GM18505 (cell line): ENCODE data around the gene MFN1.
A peak's percentile ranks its signal among the peaks of the same experiment; 100 is the strongest.

Experiments
- ATAC-seq: cut with Tn5 transposase; IDR thresholded peaks from one replicate; pipeline ENCODE4 v1.9.1; 2021; ENCODE audit not compliant: unreplicated experiment
- POLR2A ChIP-seq: IDR thresholded peaks from 4 replicates; pipeline ENCODE4 v1.6.1; 2011; ENCODE audit warnings: borderline replicate concordance; ENCODE audit not compliant: insufficient read depth, insufficient read length; ENCODE audit errors: extremely low read depth

MFN1 gene

DNA sequence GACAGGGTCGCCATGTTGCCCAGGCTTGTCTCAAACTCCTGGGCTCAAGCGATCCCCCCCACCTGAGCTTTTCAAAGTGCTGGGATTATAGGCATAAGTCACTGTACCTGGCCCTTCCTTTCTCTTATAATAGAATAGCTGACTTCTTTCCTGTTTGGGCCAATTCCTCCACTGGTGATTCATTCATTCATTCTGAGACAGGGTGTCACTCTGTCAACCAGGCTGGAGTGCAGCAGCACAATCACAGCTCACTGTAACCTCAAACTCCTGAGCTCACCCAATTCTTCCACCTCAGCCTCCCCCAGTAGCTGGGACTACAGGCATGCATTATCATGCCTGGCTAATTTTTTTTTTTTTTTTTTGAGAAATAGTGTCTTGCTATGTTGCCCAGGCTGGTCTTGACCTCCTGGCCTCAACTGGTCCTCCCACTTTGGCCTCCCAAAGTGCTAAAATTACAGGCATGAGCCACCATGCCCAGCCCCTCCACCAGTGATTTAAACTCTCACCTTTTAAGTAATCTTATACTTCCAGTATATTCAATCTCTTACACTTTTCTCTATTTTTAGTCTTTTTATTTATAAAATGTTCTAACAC, 82.9 kb downstream of the MFN1 start:
- no peak for TF ChIP-seq POLR2A
- no peak for ATAC-seq

DNA sequence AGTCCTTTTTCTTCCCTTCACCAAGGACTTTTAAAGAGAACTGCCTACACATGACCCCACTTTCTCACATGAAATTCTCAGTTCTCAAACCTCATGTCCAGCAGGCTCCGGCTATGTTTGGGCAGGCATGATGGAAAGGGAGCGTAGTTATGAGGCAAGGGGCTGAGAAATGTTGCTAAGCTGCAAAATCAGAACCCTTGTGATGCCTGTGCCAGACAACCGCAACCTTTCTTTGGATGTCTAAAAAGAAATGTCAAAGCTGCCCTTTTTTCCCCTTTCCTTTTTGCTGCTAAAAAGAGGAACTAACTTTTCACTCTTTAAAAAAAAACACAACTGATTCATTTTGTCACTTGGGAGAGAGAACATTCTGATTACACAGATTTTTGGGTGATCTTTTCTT, 84.5 kb downstream of the MFN1 start:
- ATAC-seq = peak; percentile 68
- TF ChIP-seq POLR2A = no peak

DNA sequence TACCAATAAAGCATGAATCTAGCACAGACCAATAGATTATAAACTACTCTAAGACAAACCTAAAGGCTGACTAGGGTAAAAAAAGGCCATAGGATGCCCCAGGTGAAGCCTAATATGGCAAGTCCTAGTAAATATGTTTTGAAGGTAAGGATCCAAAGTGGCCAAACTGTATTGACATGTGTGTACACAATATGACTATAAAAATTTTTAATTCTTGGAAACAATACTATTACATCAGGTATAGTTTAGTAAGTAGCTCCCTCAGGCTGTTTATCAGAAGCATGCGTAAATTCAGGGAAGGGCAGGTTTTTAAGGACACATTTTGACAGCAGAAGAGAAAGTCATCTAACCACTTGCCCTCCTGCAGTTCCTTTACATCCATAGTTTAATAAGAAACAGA, 84.9 kb downstream of the MFN1 start:
- no peak for ATAC-seq
- no peak for TF ChIP-seq POLR2A

DNA sequence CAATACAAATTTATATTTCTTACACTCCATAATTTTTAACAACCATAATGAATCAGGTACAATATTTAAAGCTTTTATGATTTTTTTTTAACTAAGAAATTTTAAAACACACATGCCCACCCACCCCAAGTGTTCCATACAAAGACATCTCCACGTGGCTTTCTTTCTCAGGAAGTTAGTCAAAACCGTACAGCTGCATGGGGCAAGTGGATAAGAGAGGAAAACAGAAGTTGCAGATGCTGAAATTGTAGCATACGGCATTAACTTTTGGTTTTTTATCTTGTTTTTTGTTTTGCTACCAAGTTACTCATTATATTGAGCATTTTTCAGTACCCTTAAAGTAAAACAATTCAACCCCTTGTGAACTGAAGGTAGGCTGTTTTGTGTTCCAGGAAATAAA, 89.0 kb downstream of the MFN1 start:
- no peak for TF ChIP-seq POLR2A
- ATAC-seq = no peak

DNA sequence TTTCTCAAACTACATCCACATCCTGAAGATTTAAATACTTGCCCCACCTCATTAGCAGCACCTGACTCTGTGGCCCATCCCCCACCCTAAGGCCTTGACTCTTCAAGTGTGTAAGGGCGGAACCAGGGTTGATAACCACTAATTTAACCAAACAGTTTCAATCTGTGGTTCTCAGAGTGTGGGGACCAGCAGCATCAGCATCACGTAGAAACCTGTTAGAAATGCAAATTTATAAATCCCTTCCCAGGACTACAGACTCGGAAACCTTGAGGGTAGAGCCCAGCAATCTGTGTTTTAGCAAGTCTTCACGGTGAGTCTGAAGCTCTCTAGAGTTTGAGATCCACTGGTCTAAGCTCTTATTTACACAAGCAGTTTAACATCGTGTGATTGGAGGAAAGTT, 91.3 kb downstream of the MFN1 start:
- peak; percentile 93 for ATAC-seq
- TF ChIP-seq POLR2A = no peak
